ENCODE measurements around the gene PTS.

- no peak for TF ChIP-seq EP300 (IDR thresholded peaks at IDR 0.05)
- no peak for TF ChIP-seq CTCF (IDR thresholded peaks at IDR 0.05)
- TF ChIP-seq POLR2A (IDR thresholded peaks at IDR 0.05), result no peak
- no peak for TF ChIP-seq POLR2AphosphoS5 (IDR thresholded peaks at IDR 0.05)
Observed at GRCh38 chr11:112248201-112248600, 22.0 kb downstream of the PTS start.
